BE2C (cell line): Measurements from ENCODE around the gene ADAMTS14.

Experiments
- DNase-seq: peaks from one replicate; pipeline ENCODE4 v3.0.0-alpha.2; 2020
- H3K27me3 ChIP-seq: fragments of 250-450 bp; sonication (Bioruptor Pico); 2 replicates; pipeline ENCODE4 v1.5.1; 2020; ENCODE audit warnings: mild to moderate bottlenecking
- H3K36me3 ChIP-seq: fragments of 250-450 bp; sonication (Bioruptor Pico); 2 replicates; pipeline ENCODE4 v1.5.1; 2020; ENCODE audit warnings: mild to moderate bottlenecking
- H3K4me1 ChIP-seq: fragments of 250-450 bp; sonication (Bioruptor Pico); 2 replicates; pipeline ENCODE4 v1.5.1; 2020
- H3K4me3 ChIP-seq: 2 replicates; pipeline ENCODE4 v1.5.1; 2011; ENCODE audit warnings: low read depth, low read length
- H3K9me3 ChIP-seq: fragments of 250-450 bp; sonication (Bioruptor Pico); 2 replicates; pipeline ENCODE4 v1.5.1; 2020
- TF ChIP-seq, protein P1 (sequence below): IDR thresholded peaks from 2 replicates; pipeline ENCODE4 v1.5.1; 2012; ENCODE audit warnings: mild to moderate bottlenecking, low read depth, low read length

The ADAMTS14 gene

GRCh38 chr10:70650104-70650503, 22.2 kb upstream of the ADAMTS14 start:
- DNase-seq, result no peak

GRCh38 chr10:70650718-70651117, 21.6 kb upstream of the ADAMTS14 start:
- DNase-seq, result no peak
- TF ChIP-seq, protein P1, sequence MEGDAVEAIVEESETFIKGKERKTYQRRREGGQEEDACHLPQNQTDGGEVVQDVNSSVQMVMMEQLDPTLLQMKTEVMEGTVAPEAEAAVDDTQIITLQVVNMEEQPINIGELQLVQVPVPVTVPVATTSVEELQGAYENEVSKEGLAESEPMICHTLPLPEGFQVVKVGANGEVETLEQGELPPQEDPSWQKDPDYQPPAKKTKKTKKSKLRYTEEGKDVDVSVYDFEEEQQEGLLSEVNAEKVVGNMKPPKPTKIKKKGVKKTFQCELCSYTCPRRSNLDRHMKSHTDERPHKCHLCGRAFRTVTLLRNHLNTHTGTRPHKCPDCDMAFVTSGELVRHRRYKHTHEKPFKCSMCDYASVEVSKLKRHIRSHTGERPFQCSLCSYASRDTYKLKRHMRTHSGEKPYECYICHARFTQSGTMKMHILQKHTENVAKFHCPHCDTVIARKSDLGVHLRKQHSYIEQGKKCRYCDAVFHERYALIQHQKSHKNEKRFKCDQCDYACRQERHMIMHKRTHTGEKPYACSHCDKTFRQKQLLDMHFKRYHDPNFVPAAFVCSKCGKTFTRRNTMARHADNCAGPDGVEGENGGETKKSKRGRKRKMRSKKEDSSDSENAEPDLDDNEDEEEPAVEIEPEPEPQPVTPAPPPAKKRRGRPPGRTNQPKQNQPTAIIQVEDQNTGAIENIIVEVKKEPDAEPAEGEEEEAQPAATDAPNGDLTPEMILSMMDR, result no peak
- Histone ChIP-seq H3K36me3 (no peaks in the 10 kb centered on the region), H3K4me1 (peaks cover 3% of the 10 kb centered on the region), H3K9me3 (no peaks in the 10 kb centered on the region), H3K4me3 (no peak overlapping the region), H3K27me3 (no peaks in the 10 kb centered on the region)

More at GRCh38 chr10:70650104-70650503, 22.2 kb upstream of the ADAMTS14 start:
- Histone ChIP-seq H3K36me3 (no peaks in the 10 kb centered on the region), H3K4me3 (no peak overlapping the region), H3K9me3 (no peaks in the 10 kb centered on the region), H3K27me3 (no peaks in the 10 kb centered on the region), H3K4me1 (peaks cover 3% of the 10 kb centered on the region)
- TF ChIP-seq, protein P1, result no peak

DNA sequence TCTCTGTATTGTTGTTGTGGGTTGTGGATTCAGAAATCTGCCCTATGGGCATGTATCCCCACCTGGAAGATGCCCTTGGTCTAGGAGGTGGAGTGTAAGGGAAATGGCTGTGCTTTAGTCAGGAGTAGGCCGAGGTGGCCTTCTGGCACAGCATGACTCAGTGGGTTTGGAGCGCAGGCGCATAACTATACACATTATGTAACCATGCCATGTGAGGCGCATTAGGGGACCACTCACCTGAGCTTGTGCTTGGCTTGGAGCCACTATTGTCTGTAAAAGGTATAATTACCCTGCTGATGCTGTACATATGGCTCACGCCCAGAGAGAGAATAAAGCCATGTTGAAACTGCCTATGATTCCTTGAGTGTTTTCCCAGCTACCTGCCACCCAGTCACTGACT, 20.6 kb upstream of the ADAMTS14 start:
- H3K4me1 ChIP-seq, result peaks cover 3% of the 10 kb centered on the region
- no peaks in the 10 kb centered on the region for H3K9me3 ChIP-seq
- DNase-seq, result no peak

GRCh38 chr10:70652761-70653657, 19.3 kb upstream of the ADAMTS14 start:
- TF ChIP-seq, protein P1, result no peak
- no peaks in the 10 kb centered on the region for H3K27me3 ChIP-seq
- H3K4me3 ChIP-seq, result no peak overlapping the region
- peaks cover 3% of the 10 kb centered on the region for H3K4me1 ChIP-seq
- H3K36me3 ChIP-seq, result no peaks in the 10 kb centered on the region
- H3K9me3 ChIP-seq, result no peaks in the 10 kb centered on the region
- DNase-seq, result peak; percentile 80

More for the DNA sequence above, 20.6 kb upstream of the ADAMTS14 start:
- TF ChIP-seq, protein P1, result no peak
- Histone ChIP-seq H3K27me3 (no peaks in the 10 kb centered on the region), H3K36me3 (no peaks in the 10 kb centered on the region), H3K4me3 (no peak overlapping the region)

DNA sequence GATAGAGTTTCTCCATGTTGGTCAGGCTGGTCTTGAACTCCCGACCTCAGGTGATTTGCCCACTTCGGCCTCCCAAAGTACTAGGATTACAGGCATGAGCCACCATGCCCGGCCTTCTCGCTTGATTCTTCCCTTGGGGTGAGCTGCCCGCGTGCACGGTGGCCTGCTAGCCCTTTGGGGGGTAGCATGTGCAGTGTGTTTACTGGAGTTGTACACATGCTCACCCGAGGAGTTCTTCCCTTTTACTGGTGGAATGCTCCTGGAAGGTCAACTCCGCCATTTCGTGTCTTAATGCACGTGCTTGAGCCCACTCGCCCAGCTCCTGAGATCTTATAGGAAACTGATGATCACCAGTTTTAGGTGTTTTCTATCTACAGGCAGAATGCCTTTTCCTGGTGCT, 17.0 kb upstream of the ADAMTS14 start:
- TF ChIP-seq, protein P1, result no peak
- no peaks in the 10 kb centered on the region for H3K27me3 ChIP-seq
- no peak for DNase-seq

GRCh38 chr10:70656489-70656888, 15.8 kb upstream of the ADAMTS14 start:
- Histone ChIP-seq H3K9me3 (no peaks in the 10 kb centered on the region), H3K27me3 (no peaks in the 10 kb centered on the region), H3K4me3 (no peak overlapping the region), H3K36me3 (no peaks in the 10 kb centered on the region), H3K4me1 (peaks cover 3% of the 10 kb centered on the region)
- no peak for DNase-seq
- TF ChIP-seq, protein P1, result no peak

More for the DNA sequence above, 17.0 kb upstream of the ADAMTS14 start:
- Histone ChIP-seq H3K36me3 (no peaks in the 10 kb centered on the region), H3K4me1 (peaks cover 3% of the 10 kb centered on the region), H3K9me3 (no peaks in the 10 kb centered on the region), H3K4me3 (no peak overlapping the region)
